Measurements from ENCODE around the gene WDR20. TPM values are rescaled to one million over a fixed set of nuclear protein-coding genes. Genes with fewer than 3 reads are reported as not detected.
A peak's percentile ranks its signal among the peaks of the same experiment; 100 is the strongest.

Gene WDR20
- total RNA-seq, 1 experiment from 2014 or later: 23.8 TPM

DNA sequence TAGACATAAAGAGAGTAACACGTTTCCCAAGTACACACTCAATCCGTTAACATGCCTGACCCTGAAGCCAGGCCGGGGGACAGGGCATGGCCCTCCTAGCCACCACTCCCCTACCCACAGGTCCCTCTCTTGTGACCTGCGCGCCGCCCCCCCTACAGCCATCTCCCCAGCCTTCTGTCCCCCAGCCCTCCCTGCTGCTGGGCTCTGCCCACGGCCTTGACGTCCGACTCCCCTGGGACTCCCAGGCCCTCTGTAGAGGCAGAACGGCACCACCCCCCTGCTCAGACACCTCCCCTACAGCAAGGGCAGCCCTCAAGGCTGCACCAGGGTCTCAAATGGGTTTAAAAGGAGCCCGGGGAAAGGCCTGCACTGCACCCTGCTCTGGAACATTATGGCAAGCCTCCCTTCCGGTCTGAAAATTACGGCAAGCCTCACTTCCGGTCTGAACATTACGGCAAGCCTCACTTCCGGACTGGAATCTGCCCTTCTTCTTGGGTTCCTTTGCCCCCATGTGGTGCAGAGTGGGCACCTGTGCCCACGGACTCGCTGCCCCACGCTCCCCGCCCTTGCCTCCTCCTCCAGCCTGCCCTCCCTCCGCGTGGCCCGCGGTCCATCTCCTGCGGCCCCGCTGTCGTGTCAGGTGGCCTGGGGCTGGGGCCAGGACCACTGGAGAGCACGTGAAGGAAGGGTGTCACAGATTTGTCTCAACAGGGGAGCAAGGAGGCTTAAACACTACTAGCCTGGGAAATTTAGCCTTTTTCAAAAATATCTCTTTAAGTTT, 87.7 kb downstream of the WDR20 start:
- CTCF ChIA-PET: no interaction called here
- intact Hi-C loops (cut with micrococcal nuclease): no loop called here

DNA sequence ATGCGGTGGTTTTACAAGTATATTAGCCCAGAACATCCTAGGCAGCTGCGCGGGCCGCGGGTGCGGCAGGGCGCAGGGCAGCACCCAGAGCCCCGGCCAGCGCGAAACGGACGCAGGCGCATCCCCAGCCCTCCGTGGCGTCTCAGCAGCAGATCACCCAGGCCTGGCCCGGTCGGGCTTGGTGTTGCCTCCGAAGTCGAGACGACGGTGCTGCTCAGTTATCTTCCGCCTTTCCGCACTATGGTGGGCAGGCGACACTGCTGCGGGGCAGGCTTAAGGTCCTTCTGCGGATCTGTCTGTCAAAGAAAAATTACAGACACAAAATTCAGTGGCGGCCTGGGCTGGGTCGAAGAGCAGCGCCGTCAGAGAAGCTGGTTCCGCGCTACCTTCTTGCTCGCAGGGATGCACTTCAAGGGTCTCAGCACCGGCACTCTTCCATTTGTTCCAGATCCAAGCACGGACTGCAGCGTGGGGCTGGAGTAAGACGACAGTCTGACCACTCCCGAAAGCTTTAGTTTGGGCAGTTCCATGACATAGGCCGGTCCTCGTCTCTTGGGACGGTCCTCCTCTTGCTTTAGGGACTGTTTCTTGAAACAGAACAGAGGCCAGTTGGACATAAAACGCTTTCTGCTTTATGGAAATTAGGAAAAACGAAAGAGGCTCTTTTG, 89.5 kb downstream of the WDR20 start:
- TF ChIP-seq, protein P1, sequence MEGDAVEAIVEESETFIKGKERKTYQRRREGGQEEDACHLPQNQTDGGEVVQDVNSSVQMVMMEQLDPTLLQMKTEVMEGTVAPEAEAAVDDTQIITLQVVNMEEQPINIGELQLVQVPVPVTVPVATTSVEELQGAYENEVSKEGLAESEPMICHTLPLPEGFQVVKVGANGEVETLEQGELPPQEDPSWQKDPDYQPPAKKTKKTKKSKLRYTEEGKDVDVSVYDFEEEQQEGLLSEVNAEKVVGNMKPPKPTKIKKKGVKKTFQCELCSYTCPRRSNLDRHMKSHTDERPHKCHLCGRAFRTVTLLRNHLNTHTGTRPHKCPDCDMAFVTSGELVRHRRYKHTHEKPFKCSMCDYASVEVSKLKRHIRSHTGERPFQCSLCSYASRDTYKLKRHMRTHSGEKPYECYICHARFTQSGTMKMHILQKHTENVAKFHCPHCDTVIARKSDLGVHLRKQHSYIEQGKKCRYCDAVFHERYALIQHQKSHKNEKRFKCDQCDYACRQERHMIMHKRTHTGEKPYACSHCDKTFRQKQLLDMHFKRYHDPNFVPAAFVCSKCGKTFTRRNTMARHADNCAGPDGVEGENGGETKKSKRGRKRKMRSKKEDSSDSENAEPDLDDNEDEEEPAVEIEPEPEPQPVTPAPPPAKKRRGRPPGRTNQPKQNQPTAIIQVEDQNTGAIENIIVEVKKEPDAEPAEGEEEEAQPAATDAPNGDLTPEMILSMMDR (IDR thresholded peaks at IDR 0.05; ENCODE audit: unreplicated experiment): no peak
- Mint-ChIP-seq H3K4me1 (ENCODE audit: insufficient read depth, unreplicated experiment) (no peaks in the 10 kb centered on the region), H3K27me3 (ENCODE audit: insufficient read depth, unreplicated experiment) (no peaks in the 10 kb centered on the region), H3K27ac (ENCODE audit: low read depth, unreplicated experiment) (no peak overlapping the region), H3K4me3 (ENCODE audit: unreplicated experiment) (no peak overlapping the region), H3K9me3 (ENCODE audit: unreplicated experiment) (no peaks in the 10 kb centered on the region), H3K36me3 (ENCODE audit: insufficient read depth, unreplicated experiment) (peaks cover 26% of the 10 kb centered on the region)
- intact Hi-C loops (cut with micrococcal nuclease): no loop called here
- ChIA-PET CTCF (interaction anchor here (1.2 kb wide), 1 partner anchor 85 kb away, joined by 4 read pairs; no protein-coding TSS in a partner anchor), POLR2A (no interaction called here)
- TSS peak; percentile 27 for BruUV-seq (replicated peaks)
- no peak for DNase-seq (ENCODE audit: unreplicated experiment)

More for the DNA sequence above, 87.7 kb downstream of the WDR20 start:
- POLR2A ChIA-PET: no interaction called here
- DNase-seq (ENCODE audit: unreplicated experiment): no peak
- TF ChIP-seq, protein P1 (IDR thresholded peaks at IDR 0.05; ENCODE audit: unreplicated experiment): no peak
- Mint-ChIP-seq H3K27ac (ENCODE audit: low read depth, unreplicated experiment) (no peak overlapping the region), H3K4me3 (ENCODE audit: unreplicated experiment) (no peak overlapping the region), H3K36me3 (ENCODE audit: insufficient read depth, unreplicated experiment) (peaks cover 34% of the 10 kb centered on the region), H3K27me3 (ENCODE audit: insufficient read depth, unreplicated experiment) (no peaks in the 10 kb centered on the region), H3K4me1 (ENCODE audit: insufficient read depth, unreplicated experiment) (no peaks in the 10 kb centered on the region), H3K9me3 (ENCODE audit: unreplicated experiment) (no peaks in the 10 kb centered on the region)
- no TSS peak for BruUV-seq (replicated peaks)

DNA sequence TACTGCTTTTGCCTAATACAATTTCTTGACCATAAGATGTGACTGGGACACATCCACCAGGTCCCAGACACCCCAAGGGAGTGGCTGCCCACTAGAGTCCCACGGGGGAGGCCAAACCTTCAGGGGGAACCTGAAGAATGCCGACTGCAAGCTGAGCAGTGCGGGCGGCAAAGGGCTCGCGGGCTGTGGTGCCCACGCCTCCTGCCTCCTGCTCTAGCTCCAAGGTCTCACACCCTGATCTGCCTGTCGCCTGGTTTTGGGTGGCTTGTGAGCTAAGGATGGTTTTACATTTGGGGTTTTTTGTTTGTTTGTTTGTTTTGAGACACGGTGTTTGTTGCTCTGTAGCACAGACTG, 90.0 kb downstream of the WDR20 start:
- BruUV-seq (replicated peaks): no TSS peak
- no peak overlapping the region for H3K27ac Mint-ChIP-seq (ENCODE audit: low read depth, unreplicated experiment)
- TF ChIP-seq, protein P1 (IDR thresholded peaks at IDR 0.05; ENCODE audit: unreplicated experiment): no peak
- DNase-seq (ENCODE audit: unreplicated experiment): no peak
- CTCF ChIA-PET: interaction anchor here (0.6 to 1.2 kb wide), 2 partner anchors 54 to 84 kb away, joined by 4 read pairs; no protein-coding TSS in a partner anchor
- POLR2A ChIA-PET: no interaction called here
- no peaks in the 10 kb centered on the region for H3K9me3 Mint-ChIP-seq (ENCODE audit: unreplicated experiment)
- intact Hi-C loops (cut with micrococcal nuclease): no loop called here
- no peaks in the 10 kb centered on the region for H3K27me3 Mint-ChIP-seq (ENCODE audit: insufficient read depth, unreplicated experiment)
- H3K36me3 Mint-ChIP-seq (ENCODE audit: insufficient read depth, unreplicated experiment): peaks cover 21% of the 10 kb centered on the region
- no peak overlapping the region for H3K4me3 Mint-ChIP-seq (ENCODE audit: unreplicated experiment)
- no peaks in the 10 kb centered on the region for H3K4me1 Mint-ChIP-seq (ENCODE audit: insufficient read depth, unreplicated experiment)

DNA sequence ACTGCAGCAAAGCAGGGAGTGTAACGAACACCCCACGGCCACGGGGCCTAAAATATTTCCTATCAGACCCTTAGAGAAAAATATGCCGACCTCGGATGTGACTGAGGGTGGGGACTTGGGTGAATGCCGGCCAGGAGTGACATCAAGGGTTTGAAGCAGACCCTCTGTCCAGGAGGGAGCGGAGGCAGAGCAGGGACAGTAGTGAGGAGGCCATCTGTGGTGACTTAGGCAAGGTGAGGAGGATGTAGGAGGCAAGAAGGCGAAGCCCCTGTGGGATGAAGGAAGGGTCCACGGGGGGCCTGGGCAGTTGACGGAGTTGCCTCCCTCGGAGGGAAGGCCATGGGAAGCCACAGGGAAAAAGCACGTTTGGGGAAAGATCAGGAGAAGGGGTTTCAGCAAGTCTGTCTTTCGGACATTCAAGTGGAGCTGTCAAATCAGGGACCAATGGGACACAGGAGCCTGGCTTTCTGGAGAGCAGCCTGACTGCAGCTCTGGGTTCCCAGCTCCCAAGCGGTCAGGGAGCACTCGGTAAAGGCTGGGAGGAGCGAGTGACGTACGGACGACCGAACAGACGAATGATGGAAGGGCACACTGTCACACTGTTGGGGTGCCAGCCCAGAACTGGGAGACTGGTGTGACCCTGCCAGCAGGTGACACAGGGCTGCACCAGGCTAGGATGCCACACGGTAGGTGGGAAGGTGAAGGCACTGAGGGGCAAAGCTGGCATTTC, 90.9 kb downstream of the WDR20 start:
- Mint-ChIP-seq H3K4me3 (ENCODE audit: unreplicated experiment) (no peak overlapping the region), H3K27me3 (ENCODE audit: insufficient read depth, unreplicated experiment) (no peaks in the 10 kb centered on the region), H3K36me3 (ENCODE audit: insufficient read depth, unreplicated experiment) (peaks cover 16% of the 10 kb centered on the region), H3K4me1 (ENCODE audit: insufficient read depth, unreplicated experiment) (no peaks in the 10 kb centered on the region), H3K9me3 (ENCODE audit: unreplicated experiment) (no peaks in the 10 kb centered on the region), H3K27ac (ENCODE audit: low read depth, unreplicated experiment) (no peak overlapping the region)
- intact Hi-C loops (cut with micrococcal nuclease): no loop called here
- CTCF ChIA-PET: interaction anchor here (0.6 kb wide), 1 partner anchor 53 kb away, joined by 4 read pairs; no protein-coding TSS in a partner anchor
- no peak for DNase-seq (ENCODE audit: unreplicated experiment)
- BruUV-seq (replicated peaks): no TSS peak
- POLR2A ChIA-PET: interaction anchor here (0.6 to 1.0 kb wide), 2 partner anchors 18 to 84 kb away, joined by 3 read pairs; no protein-coding TSS in a partner anchor
- TF ChIP-seq, protein P1 (IDR thresholded peaks at IDR 0.05; ENCODE audit: unreplicated experiment): no peak

Data from MCF 10A (cell line).